K562 (cell line): ENCODE results near the gene CYB5RL. TPM values are rescaled to one million over a fixed set of nuclear protein-coding genes. Genes with fewer than 3 reads are reported as not detected.

Source experiments
- ATAC-seq: fragments of 200-7000 bp; cut with Tn5 transposase; 3 replicates; pipeline ENCODE4 v1.9.1; 2020; ENCODE audit warnings: moderate library complexity
- BruUV-seq: library from RNA; stranded (reverse); fragments of 400-500 nt; replicated peaks from 2 replicates; lab custom pipeline; 2021; lab: Mats Ljungman, UMichigan
- CTCF ChIA-PET: fragments of 300-600 bp; formaldehyde crosslinking; extraction: SDS; loops from one replicate; lab custom pipeline; 2021; ENCODE audit warnings: low intra/inter-chr PET ratio; lab: Yijun Ruan, JAX
- POLR2A ChIA-PET: fragments of 300-600, 350-650 bp; sonication (Branson Sonifier 250); formaldehyde crosslinking; extraction: SDS; loops from one replicate; lab custom pipeline; 2021; ENCODE audit warnings: antibody characterized with exemption, inconsistent platforms; lab: Yijun Ruan, JAX
- DNase-seq, 4 experiments: peaks; one replicate each; pipeline versions ENCODE4 v3.0.0 to v3.0.0-alpha.2; 2011 to 2018; ENCODE audit warnings: low spot score in 3 of 4, mixed read lengths in 3 of 4; ENCODE audit errors: extremely low read depth in 1 of 4
- FAIRE-seq: peaks from 2 replicates; lab custom pipeline; 2011; peaks lifted over from hg19 to GRCh38; lab: Jason Lieb, UNC
- H2AFZ ChIP-seq: 2 replicates; pipeline ENCODE4 v1.6.0; 2011; ENCODE audit warnings: low read depth, low read length, control low read depth, inconsistent platforms
- H3K27ac ChIP-seq: fragments of 200-600 bp; 3 replicates; pipeline ENCODE4 v1.8.0; 2011; ENCODE audit warnings: low read depth, mild to moderate bottlenecking, control low read depth, inconsistent platforms, low read length, moderate library complexity, mixed read lengths; ENCODE audit errors: extremely low read depth
- H3K27me3 ChIP-seq, 2 experiments: fragments of 300-600 bp in 1 of 2; 2 replicates in 1 of 2; 3 replicates in 1 of 2; pipeline versions ENCODE4 v1.6.0 to v1.8.0; 2011; ENCODE audit warnings: inconsistent platforms in 2 of 2, low read length in 2 of 2, mild to moderate bottlenecking in 1 of 2, mixed read lengths in 1 of 2, moderate library complexity in 1 of 2; ENCODE audit not compliant: control insufficient read depth in 2 of 2, insufficient read depth in 2 of 2
- H3K36me3 ChIP-seq: fragments of 300-600 bp; 3 replicates; pipeline ENCODE4 v1.8.0; 2011; ENCODE audit warnings: mild to moderate bottlenecking, low read length, inconsistent platforms; ENCODE audit not compliant: control insufficient read depth, insufficient read depth
- H3K4me1 ChIP-seq, 2 experiments: fragments of 200-600 bp in 1 of 2; replicated peaks in 1 of 2; 2 replicates in 1 of 2; 3 replicates in 1 of 2; pipeline versions ENCODE4 v1.5.1 to v1.8.0; 2011; ENCODE audit warnings: inconsistent platforms in 2 of 2, low read length in 2 of 2, mild to moderate bottlenecking in 1 of 2, mixed read lengths in 1 of 2, moderate library complexity in 1 of 2; ENCODE audit not compliant: control insufficient read depth in 2 of 2, insufficient read depth in 2 of 2
- H3K4me2 ChIP-seq: 2 replicates; pipeline ENCODE4 v1.6.1; 2011; ENCODE audit warnings: low read length, control low read depth, inconsistent platforms, mixed read lengths; ENCODE audit not compliant: insufficient read depth
- H3K4me3 ChIP-seq: fragments of 200-600 bp; sonication (generic), shearing (Covaris generic); 2 replicates; pipeline ENCODE4 v1.5.1; 2016; ENCODE audit warnings: control low read depth, inconsistent platforms
- H3K79me2 ChIP-seq: fragments of 200-600 bp; 3 replicates; pipeline ENCODE4 v1.8.0; 2011; ENCODE audit warnings: low read length, inconsistent platforms; ENCODE audit not compliant: control insufficient read depth, insufficient read depth
- H3K9ac ChIP-seq, 2 experiments: 2 replicates each; pipeline versions ENCODE4 v1.6.0 to v1.6.1; 2011; ENCODE audit warnings: low read depth in 2 of 2, low read length in 2 of 2, control low read depth in 1 of 2, inconsistent platforms in 1 of 2, mild to moderate bottlenecking in 1 of 2, mixed read lengths in 1 of 2; ENCODE audit not compliant: insufficient read depth in 1 of 2
- H3K9me1 ChIP-seq: one replicate; pipeline ENCODE4 v1.6.0; 2011; ENCODE audit warnings: inconsistent platforms, mild to moderate bottlenecking, low read length, moderate library complexity; ENCODE audit not compliant: control insufficient read depth, insufficient read depth
- H3K9me3 ChIP-seq: replicated peaks from 2 replicates; pipeline ENCODE4 v1.5.1; 2011; ENCODE audit warnings: low read depth, low read length, inconsistent platforms; ENCODE audit not compliant: control insufficient read depth, insufficient read depth
- H4K20me1 ChIP-seq: replicated peaks from 2 replicates; pipeline ENCODE4 v1.6.1; 2011; ENCODE audit warnings: low read length, inconsistent platforms, mixed read lengths; ENCODE audit not compliant: control insufficient read depth, insufficient read depth
- DEAF1 ChIP-seq: fragments of 450-650 bp; formaldehyde crosslinking; IDR thresholded peaks from 2 replicates; pipeline ENCODE4 v1.4.0; 2020; ENCODE audit warnings: mild to moderate bottlenecking, moderate library complexity
- E2F4 ChIP-seq: sonication (generic); formaldehyde crosslinking; IDR thresholded peaks from 2 replicates; pipeline ENCODE4 v1.8.0; 2022; ENCODE audit warnings: mild to moderate bottlenecking, low read depth, missing genetic modification reagents
- EHMT2 ChIP-seq: fragments of 450-650 bp; IDR thresholded peaks from 2 replicates; pipeline ENCODE4 v1.6.1; 2018; ENCODE audit warnings: antibody characterized with exemption
- ERF ChIP-seq: fragments of 450-650 bp; formaldehyde crosslinking; IDR thresholded peaks from 2 replicates; pipeline ENCODE4 v1.4.0; 2020; ENCODE audit warnings: mild to moderate bottlenecking, mixed read lengths
- EWSR1 ChIP-seq: fragments of 450-650 bp; IDR thresholded peaks from 2 replicates; pipeline ENCODE4 v1.6.1; 2018; ENCODE audit warnings: borderline replicate concordance, mild to moderate bottlenecking, low read depth, moderate library complexity; ENCODE audit not compliant: partially characterized antibody
- GATAD2A ChIP-seq: fragments of 450-650 bp; IDR thresholded peaks from 2 replicates; pipeline ENCODE4 v1.6.1; 2017
- ILK ChIP-seq: fragments of 450-650 bp; IDR thresholded peaks from 2 replicates; pipeline ENCODE4 v1.6.1; 2016; ENCODE audit warnings: missing genetic modification characterization, low read depth, mild to moderate bottlenecking, missing compliant biosample characterization, moderate library complexity, borderline replicate concordance
- MAFG ChIP-seq: fragments of 450-650 bp; conservative IDR thresholded peaks from 2 replicates; pipeline ENCODE4 v1.6.1; 2016; ENCODE audit warnings: missing genetic modification characterization, missing compliant biosample characterization
- MCM5 ChIP-seq: fragments of 450-650 bp; IDR thresholded peaks from 2 replicates; pipeline ENCODE4 v1.6.1; 2016; ENCODE audit warnings: low read depth
- MLLT1 ChIP-seq, 2 experiments: fragments of 450-650 bp; IDR thresholded peaks; 2 replicates each; pipeline ENCODE4 v1.6.1; 2016
- NKRF ChIP-seq: fragments of 450-650 bp; IDR thresholded peaks from 2 replicates; pipeline ENCODE4 v1.6.1; 2016; ENCODE audit warnings: borderline replicate concordance
- PCBP2 ChIP-seq: fragments of 200-400 bp; formaldehyde crosslinking; IDR thresholded peaks from 2 replicates; pipeline ENCODE4 v1.6.1; 2018; ENCODE audit warnings: low read length, low read depth, mild to moderate bottlenecking, moderate library complexity; ENCODE audit not compliant: poor library complexity, severe bottlenecking
- PYGO2 ChIP-seq: fragments of 450-650 bp; IDR thresholded peaks from 2 replicates; pipeline ENCODE4 v1.6.1; 2016; ENCODE audit warnings: mild to moderate bottlenecking, missing genetic modification characterization, moderate library complexity, missing compliant biosample characterization
- RBM17 ChIP-seq: fragments of 200-400 bp; formaldehyde crosslinking; IDR thresholded peaks from 2 replicates; pipeline ENCODE4 v1.6.1; 2017; ENCODE audit warnings: low read depth, mild to moderate bottlenecking, low read length, borderline replicate concordance
- YBX1 ChIP-seq: fragments of 450-650 bp; IDR thresholded peaks from 2 replicates; pipeline ENCODE4 v1.7.1; 2016; ENCODE audit warnings: mild to moderate bottlenecking
- ZNF134 ChIP-seq: fragments of 250-450 bp; sonication (Bioruptor Pico); conservative IDR thresholded peaks from 2 replicates; pipeline ENCODE4 v1.4.0; 2020
- ZNF263 ChIP-seq: sonication (generic); formaldehyde crosslinking; IDR thresholded peaks from 2 replicates; pipeline ENCODE4 v1.8.0; 2022; ENCODE audit warnings: mild to moderate bottlenecking, missing genetic modification reagents, borderline replicate concordance
- WGBS: fragments of 100-300 bp; shearing (Covaris generic); methylation state at CpG from one replicate; pipeline ENCODE4 v1.1.6; 2016; ENCODE audit warnings: low coverage, mixed read lengths; ENCODE audit not compliant: insufficient coverage; ENCODE audit errors: missing lambda C conversion rate; 5-methylcytosine and 5-hydroxymethylcytosine counted together
- in situ Hi-C: fragments of 300-500 bp; cut with MboI; formaldehyde crosslinking; loops from 4 replicates; pipeline ENCODE4 v1.15.0; 2018; ENCODE audit warnings: inconsistent platforms, mixed read lengths
- intact Hi-C: fragments of 100-400 bp; cut with micrococcal nuclease; formaldehyde crosslinking; loops from 2 replicates; pipeline ENCODE4 v1.14.2; 2022
- polyA plus RNA-seq, 8 experiments: library from polyadenylated mRNA; depleted of rRNA in 4 of 8; stranded (reverse) in 5 of 8; unstranded in 3 of 8; fragments of >200 nt; fragmentation: Nextera tagmentation in 2 of 8; fragmentation: Illumina TruSeq in 1 of 8; extraction: Ambion mirVana in 2 of 8; extraction: Trizol in 1 of 8; gene quantifications; 2 replicates each; pipeline versions ENCODE4 v1.2.1 to v1.2.3, GENCODE V29; 2011 to 2014; ENCODE audit warnings: inconsistent platforms in 1 of 8, missing spikeins in 1 of 8
- total RNA-seq, 7 experiments: library from RNA; depleted of rRNA in 6 of 7; stranded (reverse); fragments of >200 nt in 6 of 7; fragmentation: Illumina TruSeq in 2 of 7; extraction: Trizol in 2 of 7; gene quantifications; 2 replicates each; pipeline versions ENCODE4 v1.2.1 to v1.2.3, GENCODE V29; 2011 to 2021; ENCODE audit warnings: low replicate concordance in 1 of 7

The CYB5RL gene
- total and polyA plus RNA-seq, 9 of the 15 experiments (the other 6 are each of a cell fraction or from before 2014, with no cell fraction given), result 7.9 to 18.0 (median 11.2) TPM

GRCh38 chr1:54176621-54177327 is 23.1 kb downstream of the CYB5RL start:
- DNase-seq, result no peak
- no peak overlapping the region for H3K4me2 ChIP-seq
- intact Hi-C loops (no loop called here), in situ Hi-C loops (no loop called here)
- no peak overlapping the region for H3K27ac ChIP-seq
- BruUV-seq, result no TSS peak
- H3K9me3 ChIP-seq, result no peaks in the 10 kb centered on the region
- WGBS, result 58% methylated on average over 6 of the region's 6 CpGs
- no peaks in the 10 kb centered on the region for H4K20me1 ChIP-seq
- no peak overlapping the region for H3K4me3 ChIP-seq
- no peaks in the 10 kb centered on the region for H3K79me2 ChIP-seq
- FAIRE-seq, result no peak
- POLR2A ChIA-PET, result interaction anchor here (0.6 to 1.6 kb wide), 5 partner anchors 12 to 1300 kb away, joined by 3 to 4 read pairs (median 4); no protein-coding TSS in a partner anchor
- H3K9me1 ChIP-seq, result no peaks in the 10 kb centered on the region
- H3K27me3 ChIP-seq, result no peaks in the 10 kb centered on the region
- H3K4me1 ChIP-seq, result no peaks in the 10 kb centered on the region
- no peak for TF ChIP-seq YBX1
- TF ChIP-seq GATAD2A, result no peak
- no peak for TF ChIP-seq E2F4 (CRISPR knock-in tag)
- TF ChIP-seq RBM17, result no peak
- TF ChIP-seq ZNF263, result no peak
- TF ChIP-seq DEAF1 (CRISPR knock-in tag), result no peak
- no peak for TF ChIP-seq MAFG (tag)
- TF ChIP-seq NKRF, result no peak
- TF ChIP-seq MLLT1 (IDR thresholded peaks at IDR 0.05), result no peak
- TF ChIP-seq ERF, result no peak
- TF ChIP-seq ZNF134 (CRISPR knock-in tag), result no peak
- no peak for TF ChIP-seq PCBP2
- no peak for TF ChIP-seq MCM5
- no peak for TF ChIP-seq EWSR1
- no peak for TF ChIP-seq ILK (tag)
- TF ChIP-seq EHMT2, result no peak
- no peak for TF ChIP-seq PYGO2 (tag)
- TF ChIP-seq, all 486 proteins: peak for 0
- ATAC-seq, result no peak
- Histone ChIP-seq H3K36me3 (peaks cover 19% of the 10 kb centered on the region; the same call in 2 of the 3 replicates), H2AFZ (no peak overlapping the region), H3K9ac (no peak overlapping the region)
- CTCF ChIA-PET, result no interaction called here
